ENCODE measurements around the gene MLF1. TPM values are rescaled to one million over a fixed set of nuclear protein-coding genes. Genes with fewer than 3 reads are reported as not detected.
A peak's percentile ranks its signal among the peaks of the same experiment; 100 is the strongest.

The MLF1 gene
- total and polyA plus RNA-seq, 11 donors, result 64.9 to 258 (median 114) TPM

DNA sequence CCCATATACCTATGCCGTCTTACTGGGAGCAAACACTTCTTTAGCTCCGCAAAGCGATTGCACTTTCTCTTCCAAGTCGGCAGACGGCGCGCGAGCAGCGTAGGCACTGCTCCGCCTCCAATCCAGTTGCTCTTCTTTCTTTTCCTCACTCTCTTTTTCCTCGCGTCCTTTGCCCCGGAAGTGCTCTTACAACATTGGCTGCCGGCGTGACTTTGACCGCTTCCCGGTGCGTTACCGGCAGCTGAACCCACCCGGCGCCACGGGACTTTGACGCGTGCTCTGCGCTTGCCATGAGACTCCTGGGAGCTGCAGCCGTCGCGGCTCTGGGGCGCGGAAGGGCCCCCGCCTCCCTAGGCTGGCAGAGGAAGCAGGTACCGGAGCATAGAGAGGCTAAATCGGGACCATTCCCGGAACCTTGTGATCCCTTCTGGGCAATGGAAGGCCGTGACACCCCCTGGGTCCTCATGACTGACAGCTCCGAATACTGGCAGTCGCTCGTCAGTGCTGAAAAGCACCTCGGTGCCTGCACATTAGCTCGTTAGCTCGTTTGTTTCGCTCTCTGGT is 73.4 kb downstream of the MLF1 start, which contains the start of gene GFM1:
GFM1 (plus strand) TSS at position 183 of the 564 bp plus-strand sequence; CDS start at position 291, 108 bp downstream.
- DNase-seq (peak; percentile 93 to 96 (median 94)), ATAC-seq (peak; percentile 93 to 99 (median 98))
- TF ChIP-seq POLR2A (IDR thresholded peaks at IDR 0.05), result peak in 1 of 2 donors; percentile 45
- TF ChIP-seq, protein P1, sequence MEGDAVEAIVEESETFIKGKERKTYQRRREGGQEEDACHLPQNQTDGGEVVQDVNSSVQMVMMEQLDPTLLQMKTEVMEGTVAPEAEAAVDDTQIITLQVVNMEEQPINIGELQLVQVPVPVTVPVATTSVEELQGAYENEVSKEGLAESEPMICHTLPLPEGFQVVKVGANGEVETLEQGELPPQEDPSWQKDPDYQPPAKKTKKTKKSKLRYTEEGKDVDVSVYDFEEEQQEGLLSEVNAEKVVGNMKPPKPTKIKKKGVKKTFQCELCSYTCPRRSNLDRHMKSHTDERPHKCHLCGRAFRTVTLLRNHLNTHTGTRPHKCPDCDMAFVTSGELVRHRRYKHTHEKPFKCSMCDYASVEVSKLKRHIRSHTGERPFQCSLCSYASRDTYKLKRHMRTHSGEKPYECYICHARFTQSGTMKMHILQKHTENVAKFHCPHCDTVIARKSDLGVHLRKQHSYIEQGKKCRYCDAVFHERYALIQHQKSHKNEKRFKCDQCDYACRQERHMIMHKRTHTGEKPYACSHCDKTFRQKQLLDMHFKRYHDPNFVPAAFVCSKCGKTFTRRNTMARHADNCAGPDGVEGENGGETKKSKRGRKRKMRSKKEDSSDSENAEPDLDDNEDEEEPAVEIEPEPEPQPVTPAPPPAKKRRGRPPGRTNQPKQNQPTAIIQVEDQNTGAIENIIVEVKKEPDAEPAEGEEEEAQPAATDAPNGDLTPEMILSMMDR (IDR thresholded peaks at IDR 0.05), result peak; percentile 60 to 98 (median 91)
- no peaks in the 10 kb centered on the region for H3K27me3 ChIP-seq
- 0 to 1% (median 0%) methylated on average over 42 of the region's 42 CpGs for WGBS, 4 donors
- H3K27ac ChIP-seq, result peak within 1 kb of the TSS; percentile 67 to 96 (median 89)
- H3K9me3 ChIP-seq, result no peaks in the 10 kb centered on the region
- intact Hi-C loops (cut with DNase I), result loop anchor here in 8 of 10 donors (5.0 to 10.0 kb wide), 6 partner anchors 70 to 110 kb away; partner anchors contain the start of gene MLF1 (in 6 of the 8)
- peaks cover 6 to 35% (median 21%) of the 10 kb centered on the region in 12 donors for H3K4me1 ChIP-seq
- H3K36me3 ChIP-seq, result peaks cover 0 to 39% (median 31%) of the 10 kb centered on the region in 9 donors
- peak within 1 kb of the TSS; percentile 56 to 96 (median 80) for H3K4me3 ChIP-seq

DNA sequence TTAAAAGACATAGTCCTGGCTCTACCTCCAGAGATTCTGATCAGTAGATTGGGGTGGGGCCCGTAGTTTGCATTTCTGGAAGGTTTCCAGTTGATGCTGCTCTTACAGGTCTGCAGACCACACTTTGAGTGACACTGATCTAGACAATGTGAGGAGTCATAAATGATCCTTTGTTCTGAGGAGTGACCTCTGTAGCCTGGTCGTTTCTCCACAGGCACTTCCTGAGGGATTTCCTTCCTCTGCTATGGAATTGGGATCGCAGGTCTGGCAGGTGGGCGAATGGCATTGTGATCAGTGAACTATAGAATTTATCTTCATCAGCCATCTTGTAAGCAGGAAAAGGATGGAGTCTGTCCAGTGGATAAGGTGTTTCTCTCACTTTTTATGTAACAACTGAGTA is 78.8 kb downstream of the MLF1 start:
- Histone ChIP-seq H3K27me3 (no peaks in the 10 kb centered on the region), H3K4me1 (peaks cover 6 to 33% (median 21%) of the 10 kb centered on the region in 12 donors), H3K9me3 (no peaks in the 10 kb centered on the region), H3K27ac (peak overlapping the region in 3 of 12 donors; percentile 17 to 34 (median 17)), H3K36me3 (peaks cover 0 to 92% (median 85%) of the 10 kb centered on the region in 9 donors), H3K4me3 (no peak overlapping the region)
- TF ChIP-seq POLR2A (IDR thresholded peaks at IDR 0.05), result no peak
- TF ChIP-seq, protein P1 (IDR thresholded peaks at IDR 0.05), result no peak
- intact Hi-C loops (cut with DNase I), result loop anchor here in 6 of 10 donors (5.0 to 10.0 kb wide), 5 partner anchors 75 to 153 kb away; partner anchors contain the start of genes MLF1 (in 2 of the 6) and MFSD1 (in 1 of the 6)
- WGBS, 4 donors, result 44 to 63% (median 57%) methylated on average over 4 of the region's 4 CpGs
- peak in 3 of 4 donors; percentile 67 to 84 (median 80) for ATAC-seq
- DNase-seq, result peak in 1 of 5 donors; percentile 33

DNA sequence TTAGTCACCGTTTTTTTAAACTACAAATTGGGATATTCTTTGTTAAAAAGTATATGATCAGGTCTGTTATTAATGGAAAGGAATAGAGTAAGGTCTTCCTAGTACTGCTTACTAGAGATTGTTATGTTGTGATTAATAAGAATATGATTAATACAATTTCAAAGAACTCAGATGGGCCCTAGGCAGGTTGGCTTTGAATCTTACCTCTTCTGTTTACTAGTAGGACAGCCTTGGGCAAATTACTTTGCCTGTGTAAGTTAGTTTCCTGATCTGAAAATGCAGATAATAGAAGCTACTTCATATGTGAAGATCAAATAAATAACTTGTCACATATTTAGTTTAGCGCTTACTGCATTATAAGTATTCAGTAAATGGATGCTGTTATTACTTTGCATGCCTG is 80.2 kb downstream of the MLF1 start:
- 92 to 97% (median 95%) methylated on average over 2 of the region's 2 CpGs for WGBS, 4 donors
- peaks cover 0 to 99% (median 95%) of the 10 kb centered on the region in 9 donors for H3K36me3 ChIP-seq
- peak overlapping the region in 1 of 12 donors; percentile 10 for H3K27ac ChIP-seq
- no peaks in the 10 kb centered on the region for H3K27me3 ChIP-seq
- intact Hi-C loops (cut with DNase I), result loop anchor here in 1 of 10 donors (10.0 kb wide), 1 partner anchor 74 kb away; no protein-coding TSS in a partner anchor
- DNase-seq (no peak), ATAC-seq (no peak)
- TF ChIP-seq, protein P1 (IDR thresholded peaks at IDR 0.05), result no peak
- TF ChIP-seq POLR2A (IDR thresholded peaks at IDR 0.05), result no peak
- H3K4me3 ChIP-seq, result no peak overlapping the region
- no peaks in the 10 kb centered on the region for H3K9me3 ChIP-seq
- H3K4me1 ChIP-seq, result peaks cover 0 to 21% (median 9%) of the 10 kb centered on the region in 12 donors

DNA sequence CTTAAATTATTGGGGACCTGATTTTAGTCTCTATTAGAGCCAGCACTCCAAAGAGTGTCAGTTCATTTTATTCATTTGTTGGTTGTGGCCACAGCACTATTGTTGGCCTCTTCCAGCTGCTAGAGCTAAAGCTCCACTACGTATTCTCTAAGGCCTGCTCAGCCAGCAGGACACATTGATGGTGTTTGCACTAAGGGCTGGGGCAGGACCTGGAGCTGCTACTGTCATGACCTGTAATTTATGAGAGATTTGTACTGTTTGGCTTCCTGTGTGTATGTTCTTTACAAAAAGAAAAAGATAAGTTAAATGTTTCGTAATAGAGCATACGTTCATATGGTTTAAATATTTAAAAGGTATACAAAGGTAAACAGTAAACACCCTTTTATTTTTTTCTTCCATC is 81.5 kb downstream of the MLF1 start:
- WGBS, 4 donors, result 89 to 95% (median 91%) methylated on average over 3 of the region's 3 CpGs
- Histone ChIP-seq H3K9me3 (no peaks in the 10 kb centered on the region), H3K4me3 (no peak overlapping the region), H3K27me3 (no peaks in the 10 kb centered on the region), H3K36me3 (peaks cover 0 to 100% (median 95%) of the 10 kb centered on the region in 9 donors), H3K4me1 (peaks cover 0 to 19% (median 6%) of the 10 kb centered on the region in 12 donors), H3K27ac (no peak overlapping the region)
- DNase-seq (no peak), ATAC-seq (no peak)
- intact Hi-C loops (cut with DNase I), result loop anchor here in 1 of 10 donors (10.0 kb wide), 1 partner anchor 72 kb away; no protein-coding TSS in a partner anchor
- no peak for TF ChIP-seq POLR2A (IDR thresholded peaks at IDR 0.05)
- TF ChIP-seq, protein P1 (IDR thresholded peaks at IDR 0.05), result no peak
